ENCODE data around the gene PI4KB.

Gene PI4KB

GRCh38 chr1:151294742-151295462 lies 32.3 kb downstream of the PI4KB start:
- Histone ChIP-seq H3K79me2 (no peaks in the 10 kb centered on the region), H3K9me3 (ENCODE audit: control insufficient read depth, low read length) (no peaks in the 10 kb centered on the region), H3K36me3 (ENCODE audit: control insufficient read depth, insufficient read depth, low read length) (no peaks in the 10 kb centered on the region), H3K27ac (no peak overlapping the region), H2AFZ (no peak overlapping the region), H3K4me3 (ENCODE audit: low read depth, low read length) (no peak overlapping the region), H3K27me3 (ENCODE audit: control insufficient read depth, insufficient read depth, low read length) (no peaks in the 10 kb centered on the region), H3K4me1 (no peaks in the 10 kb centered on the region), H3K4me2 (ENCODE audit: low read length) (no peak overlapping the region), H3K9ac (no peak overlapping the region)
- TF ChIP-seq CTCF (IDR thresholded peaks at IDR 0.05), result no peak

DNA sequence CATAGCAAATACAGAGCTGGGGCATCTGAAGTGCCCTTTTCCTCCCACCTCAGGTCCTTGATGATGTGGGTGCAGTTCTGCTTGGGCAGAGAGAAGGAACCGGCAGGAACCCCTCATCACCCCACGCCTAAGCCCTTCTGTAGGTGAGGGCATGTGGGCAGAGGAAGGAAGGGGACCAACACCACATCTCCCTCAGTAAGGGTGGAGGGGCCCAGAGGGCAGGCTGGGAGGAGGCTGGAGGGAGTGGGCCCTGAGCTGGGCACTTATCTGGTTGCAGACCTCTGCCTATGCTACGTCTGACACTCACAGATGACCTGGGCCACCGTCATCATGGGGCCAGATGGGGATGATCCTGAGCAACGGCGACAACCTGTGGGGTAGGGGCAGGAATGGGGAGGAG lies 34.1 kb downstream of the PI4KB start:
- no peak overlapping the region for H3K27ac ChIP-seq
- no peaks in the 10 kb centered on the region for H3K27me3 ChIP-seq (ENCODE audit: control insufficient read depth, insufficient read depth, low read length)
- H3K4me3 ChIP-seq (ENCODE audit: low read depth, low read length), result no peak overlapping the region
- no peak overlapping the region for H3K9ac ChIP-seq
- H3K4me1 ChIP-seq, result no peaks in the 10 kb centered on the region
- peaks cover 4% of the 10 kb centered on the region for H3K79me2 ChIP-seq
- H2AFZ ChIP-seq, result no peak overlapping the region
- no peaks in the 10 kb centered on the region for H3K9me3 ChIP-seq (ENCODE audit: control insufficient read depth, low read length)
- no peak for TF ChIP-seq CTCF (IDR thresholded peaks at IDR 0.05)
- H3K36me3 ChIP-seq (ENCODE audit: control insufficient read depth, insufficient read depth, low read length), result no peaks in the 10 kb centered on the region
- H3K4me2 ChIP-seq (ENCODE audit: low read length), result no peak overlapping the region

DNA sequence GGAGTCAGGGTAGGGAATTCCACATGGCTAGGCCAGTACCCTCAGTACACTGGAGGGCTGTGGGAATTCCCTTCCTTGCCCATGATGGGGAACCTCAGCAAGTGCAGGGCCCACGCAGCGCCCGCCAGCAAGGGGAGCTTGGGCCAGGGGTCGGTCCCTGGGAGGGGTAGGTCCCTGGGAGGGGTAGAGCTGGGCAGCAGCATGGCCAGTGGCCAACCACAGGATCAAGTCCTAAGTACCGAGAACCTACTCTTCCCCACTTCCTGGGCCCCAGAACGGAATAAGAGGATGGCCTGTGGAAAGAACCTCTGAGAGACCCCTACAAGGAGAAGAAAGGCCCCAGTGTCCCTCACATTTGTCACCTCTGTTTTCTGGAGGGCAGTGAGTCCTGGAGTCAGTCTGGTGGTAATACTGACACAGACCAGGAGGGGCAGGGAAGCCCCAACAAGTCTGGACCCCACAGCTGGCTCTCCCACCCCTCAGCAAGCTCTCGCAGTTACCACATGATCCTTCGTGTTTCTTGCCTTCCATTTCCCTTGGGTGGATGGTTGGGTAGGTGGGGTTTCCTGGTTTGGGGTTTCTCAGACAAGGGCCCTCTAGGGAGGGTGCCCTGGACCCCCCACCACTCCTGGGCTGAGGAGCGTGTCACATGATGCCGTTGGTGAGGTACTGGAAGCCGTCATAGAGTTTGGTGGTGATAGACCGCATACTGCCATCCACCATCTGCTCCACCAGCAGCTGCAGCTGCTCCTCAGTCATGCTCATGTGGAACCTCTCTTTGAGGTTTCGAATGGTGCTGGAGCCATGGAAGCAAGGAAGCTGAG lies 34.8 kb downstream of the PI4KB start:
- no peak overlapping the region for H2AFZ ChIP-seq
- no peak for TF ChIP-seq CTCF (IDR thresholded peaks at IDR 0.05)
- no peaks in the 10 kb centered on the region for H3K27me3 ChIP-seq (ENCODE audit: control insufficient read depth, insufficient read depth, low read length)
- no peaks in the 10 kb centered on the region for H3K9me3 ChIP-seq (ENCODE audit: control insufficient read depth, low read length)
- no peak overlapping the region for H3K4me3 ChIP-seq (ENCODE audit: low read depth, low read length)
- H3K4me1 ChIP-seq, result no peaks in the 10 kb centered on the region
- H3K4me2 ChIP-seq (ENCODE audit: low read length), result no peak overlapping the region
- no peaks in the 10 kb centered on the region for H3K36me3 ChIP-seq (ENCODE audit: control insufficient read depth, insufficient read depth, low read length)
- no peak overlapping the region for H3K9ac ChIP-seq
- H3K79me2 ChIP-seq, result peaks cover 4% of the 10 kb centered on the region
- no peak overlapping the region for H3K27ac ChIP-seq

GRCh38 chr1:151290709-151291303 lies 36.4 kb downstream of the PI4KB start:
- Histone ChIP-seq H3K79me2 (peaks cover 4% of the 10 kb centered on the region), H3K36me3 (ENCODE audit: control insufficient read depth, insufficient read depth, low read length) (no peaks in the 10 kb centered on the region), H2AFZ (no peak overlapping the region), H3K9me3 (ENCODE audit: control insufficient read depth, low read length) (no peaks in the 10 kb centered on the region), H3K4me2 (ENCODE audit: low read length) (no peak overlapping the region), H3K4me3 (ENCODE audit: low read depth, low read length) (no peak overlapping the region), H3K9ac (no peak overlapping the region), H3K4me1 (no peaks in the 10 kb centered on the region), H3K27me3 (ENCODE audit: control insufficient read depth, insufficient read depth, low read length) (no peaks in the 10 kb centered on the region), H3K27ac (no peak overlapping the region)
- no peak for TF ChIP-seq CTCF (IDR thresholded peaks at IDR 0.05)

Data from parathyroid adenoma (tissue), 2 donors.